Stimulated activated CD4-positive, alpha-beta T cell treated with anti-CD3 and anti-CD28 coated beads, TNF-alpha, amount 100 ng/mL, for 24 hours (primary cell): ENCODE measurements around the gene CDC16.
"Not testable (repeated sequence)": the region's sequence is repeated elsewhere in the genome, so short reads cannot be mapped to it uniquely, and the experiment has no call there.

ENCODE experiments used
- DNase-seq, 3 experiments: peaks; one replicate each; pipeline ENCODE4 v3.0.0-alpha.2; 2020; ENCODE audit warnings: low read depth in 3 of 3

The CDC16 gene, protein sequence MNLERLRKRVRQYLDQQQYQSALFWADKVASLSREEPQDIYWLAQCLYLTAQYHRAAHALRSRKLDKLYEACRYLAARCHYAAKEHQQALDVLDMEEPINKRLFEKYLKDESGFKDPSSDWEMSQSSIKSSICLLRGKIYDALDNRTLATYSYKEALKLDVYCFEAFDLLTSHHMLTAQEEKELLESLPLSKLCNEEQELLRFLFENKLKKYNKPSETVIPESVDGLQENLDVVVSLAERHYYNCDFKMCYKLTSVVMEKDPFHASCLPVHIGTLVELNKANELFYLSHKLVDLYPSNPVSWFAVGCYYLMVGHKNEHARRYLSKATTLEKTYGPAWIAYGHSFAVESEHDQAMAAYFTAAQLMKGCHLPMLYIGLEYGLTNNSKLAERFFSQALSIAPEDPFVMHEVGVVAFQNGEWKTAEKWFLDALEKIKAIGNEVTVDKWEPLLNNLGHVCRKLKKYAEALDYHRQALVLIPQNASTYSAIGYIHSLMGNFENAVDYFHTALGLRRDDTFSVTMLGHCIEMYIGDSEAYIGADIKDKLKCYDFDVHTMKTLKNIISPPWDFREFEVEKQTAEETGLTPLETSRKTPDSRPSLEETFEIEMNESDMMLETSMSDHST

DNA sequence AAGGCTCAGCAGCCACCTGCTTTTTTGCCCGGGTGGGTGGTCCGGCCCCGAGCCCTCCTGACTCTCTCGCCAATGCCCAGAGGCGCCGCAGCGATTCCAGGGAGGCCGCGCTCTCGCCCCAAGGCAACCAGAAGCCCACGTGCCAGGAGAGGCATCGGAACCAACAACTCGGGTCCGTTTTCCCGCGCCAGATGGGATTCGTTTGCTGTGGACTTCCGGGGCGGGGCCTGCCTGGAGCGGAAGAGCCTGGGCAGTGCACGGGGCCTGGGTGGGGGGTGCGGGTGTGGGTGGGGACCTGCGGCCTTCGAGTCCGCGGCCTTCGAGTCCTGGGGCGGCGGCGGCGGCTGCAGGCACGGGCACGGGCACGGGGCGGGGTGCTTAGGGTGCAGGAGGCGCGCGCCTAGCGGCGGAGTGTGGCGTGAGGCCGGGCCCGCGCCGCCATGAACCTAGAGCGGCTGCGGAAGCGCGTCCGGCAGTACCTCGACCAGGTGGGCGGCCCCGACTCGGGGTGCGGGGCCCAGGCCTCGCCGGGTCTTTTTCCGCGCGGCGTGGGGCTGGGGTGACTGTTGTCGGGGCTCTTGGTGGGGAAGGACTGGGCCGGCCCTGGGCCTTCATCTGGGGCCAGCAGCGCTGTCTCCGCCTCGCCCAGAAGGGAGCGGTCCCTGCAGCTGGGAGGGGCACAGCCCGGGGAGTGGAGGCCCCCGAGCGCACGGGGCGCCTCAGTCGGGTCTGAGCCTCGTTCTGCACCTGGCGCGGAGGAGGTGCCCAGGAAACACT lies at the start of gene CDC16:
TSS of gene CDC16 (plus strand) at position 253 of the 777 bp plus-strand sequence. CDS start at position 441, 188 bp downstream.
- DNase-seq, result peak; percentile 80 to 93 (median 85)

DNA sequence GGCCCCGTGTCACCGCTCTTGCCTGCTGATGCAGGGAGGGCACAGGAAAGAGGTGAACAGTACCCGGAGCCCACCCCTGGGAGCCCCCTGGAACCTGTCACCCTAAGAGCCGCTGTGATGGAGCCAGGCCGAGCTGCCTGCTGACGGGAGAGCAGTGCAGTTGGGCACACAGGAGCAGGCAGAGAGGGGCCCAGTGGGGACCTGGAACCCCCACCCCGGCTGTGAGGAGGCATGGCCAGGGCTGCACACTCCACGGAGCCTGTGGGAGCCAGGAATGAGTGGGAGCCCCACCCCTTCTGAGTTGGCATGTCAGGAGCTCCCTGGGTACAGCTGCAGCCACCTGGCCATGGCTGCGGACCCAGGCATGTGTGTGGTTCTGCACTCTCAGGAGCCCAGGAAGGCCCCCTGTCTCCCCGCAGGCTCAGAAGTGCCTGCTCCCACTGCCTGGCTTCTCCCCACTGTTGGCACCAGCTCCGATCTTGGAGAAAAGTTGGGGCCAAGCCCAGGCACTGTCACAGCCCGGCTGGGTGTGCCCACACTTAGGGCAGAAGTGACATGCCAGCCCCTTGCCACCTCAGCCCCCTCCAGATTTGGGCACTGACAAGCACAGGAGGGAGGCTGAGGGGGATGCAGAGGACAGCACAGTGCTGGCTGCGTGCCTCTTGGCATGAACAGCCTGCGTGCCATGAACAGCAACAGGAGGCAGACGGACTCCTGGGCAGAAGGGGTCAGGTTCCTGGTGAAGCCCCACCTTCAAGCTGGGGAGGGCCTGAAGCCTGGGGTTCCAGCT lies 49.3 kb upstream of the CDC16 start:
- no peak for DNase-seq

DNA sequence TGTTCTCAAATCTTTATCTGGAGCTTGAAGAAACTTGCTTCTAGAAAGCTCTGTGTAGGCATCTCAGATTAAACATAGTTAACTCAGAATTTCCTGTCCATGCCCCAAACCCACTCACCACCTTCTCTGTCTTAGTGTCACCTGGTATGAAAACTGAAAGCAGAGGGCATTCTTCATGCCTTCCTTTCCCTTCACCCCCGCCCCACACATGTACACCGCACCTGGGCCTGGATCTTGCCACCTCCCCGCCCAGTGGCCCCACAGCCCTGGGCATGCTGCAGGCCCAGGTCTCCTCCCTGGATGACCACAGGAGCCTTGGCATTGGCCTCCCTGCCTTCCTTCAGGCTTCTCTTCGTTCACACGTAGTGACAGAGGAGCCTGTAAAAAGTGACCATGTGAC lies 39.8 kb upstream of the CDC16 start:
- no peak for DNase-seq

DNA sequence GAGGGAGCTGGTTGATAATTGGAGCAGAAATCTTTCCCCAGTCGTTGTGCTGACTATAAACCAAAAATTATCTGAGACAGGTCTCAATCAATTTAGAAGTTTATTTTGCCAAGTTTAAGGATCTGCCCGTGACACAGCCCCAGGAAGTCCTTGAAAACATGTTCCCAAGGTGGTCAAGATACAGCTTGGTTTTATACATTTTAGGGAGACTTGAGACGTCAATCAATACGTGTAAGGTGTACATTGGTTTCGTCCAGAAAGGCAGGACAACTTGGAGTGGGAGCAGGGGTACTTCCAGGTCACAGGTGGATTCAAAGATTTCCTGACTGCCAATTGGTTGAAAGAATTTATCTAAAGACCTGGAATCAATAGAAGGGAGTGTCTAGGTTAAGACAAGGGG lies 38.1 kb upstream of the CDC16 start:
- DNase-seq, result no peak

DNA sequence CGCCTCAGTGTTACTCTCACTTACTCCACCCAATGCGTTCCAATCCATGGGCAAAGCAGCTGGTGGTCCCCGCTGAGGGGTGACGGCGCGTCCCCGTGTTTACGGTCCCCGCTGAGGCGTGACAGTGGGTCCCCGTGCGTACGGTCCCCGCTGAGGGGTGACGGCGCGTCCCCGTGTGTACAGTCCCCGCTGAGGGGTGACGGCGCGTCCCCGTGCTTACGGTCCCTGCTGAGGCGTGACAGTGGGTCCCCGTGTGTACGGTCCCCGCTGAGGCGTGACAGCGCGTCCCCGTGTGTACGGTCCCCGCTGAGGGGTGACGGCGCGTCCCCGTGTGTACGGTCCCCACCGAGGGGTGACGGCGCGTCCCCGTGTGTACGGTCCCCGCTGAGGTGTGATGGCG lies 36.1 kb upstream of the CDC16 start:
- DNase-seq, result no peak

DNA sequence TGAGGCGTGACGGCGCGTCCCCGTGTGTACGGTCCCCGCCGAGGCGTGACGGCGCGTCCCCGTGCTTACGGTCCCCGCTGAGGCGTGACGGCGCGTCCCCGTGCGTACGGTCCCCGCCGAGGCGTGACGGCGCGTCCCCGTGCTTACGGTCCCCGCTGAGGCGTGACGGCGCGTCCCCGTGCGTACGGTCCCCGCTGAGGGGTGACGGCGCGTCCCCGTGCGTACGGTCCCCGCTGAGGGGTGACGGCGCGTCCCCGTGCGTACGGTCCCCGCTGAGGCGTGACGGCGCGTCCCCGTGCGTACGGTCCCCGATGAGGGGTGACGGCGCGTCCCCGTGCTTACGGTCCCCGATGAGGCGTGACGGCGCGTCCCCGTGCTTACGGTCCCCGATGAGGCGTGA lies 35.2 kb upstream of the CDC16 start:
- not testable (repeated sequence) for DNase-seq

DNA sequence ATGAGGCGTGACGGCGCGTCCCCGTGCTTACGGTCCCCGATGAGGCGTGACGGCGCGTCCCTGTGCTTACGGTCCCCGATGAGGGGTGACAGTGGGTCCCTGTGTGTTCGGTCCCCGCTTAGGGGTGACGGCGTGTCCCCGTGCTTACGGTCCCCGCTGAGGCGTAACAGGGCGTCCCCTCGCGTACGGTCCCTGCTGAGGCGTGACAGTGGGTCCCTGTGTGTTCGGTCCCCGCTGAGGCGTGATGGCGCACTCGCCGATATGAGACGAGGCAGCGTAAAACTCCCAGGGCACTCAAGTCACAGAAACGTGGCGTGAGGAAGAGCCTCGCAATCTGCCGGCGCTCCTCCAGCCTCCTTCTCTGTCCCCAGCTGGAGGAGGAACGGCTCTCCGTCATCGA lies 34.7 kb upstream of the CDC16 start:
- DNase-seq, result no peak

DNA sequence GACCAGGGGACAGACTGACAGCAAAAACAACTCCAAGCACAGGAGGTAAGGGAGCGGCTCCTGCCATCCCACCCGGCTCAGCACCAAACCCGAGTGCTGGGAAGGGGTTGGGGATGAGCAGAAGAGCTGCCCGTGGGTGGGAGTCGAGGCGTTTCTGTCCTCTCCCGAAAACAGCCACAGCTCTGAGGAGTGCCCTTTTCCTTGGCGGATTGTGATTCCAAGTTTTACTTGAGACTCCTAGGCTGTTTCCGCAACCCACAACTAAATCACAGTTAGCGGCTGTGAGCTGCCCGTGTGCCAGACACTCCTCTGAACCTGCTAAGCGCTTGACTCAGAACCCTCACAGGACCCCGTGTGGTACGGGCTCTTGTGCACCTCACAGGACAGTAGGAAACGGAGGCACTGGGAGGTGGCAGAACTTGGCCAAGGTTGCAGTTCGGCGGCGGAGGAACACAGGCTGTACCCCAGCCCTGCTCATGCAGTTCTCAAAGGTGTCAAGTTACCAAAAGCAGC lies 34.2 kb upstream of the CDC16 start:
- DNase-seq, result no peak

DNA sequence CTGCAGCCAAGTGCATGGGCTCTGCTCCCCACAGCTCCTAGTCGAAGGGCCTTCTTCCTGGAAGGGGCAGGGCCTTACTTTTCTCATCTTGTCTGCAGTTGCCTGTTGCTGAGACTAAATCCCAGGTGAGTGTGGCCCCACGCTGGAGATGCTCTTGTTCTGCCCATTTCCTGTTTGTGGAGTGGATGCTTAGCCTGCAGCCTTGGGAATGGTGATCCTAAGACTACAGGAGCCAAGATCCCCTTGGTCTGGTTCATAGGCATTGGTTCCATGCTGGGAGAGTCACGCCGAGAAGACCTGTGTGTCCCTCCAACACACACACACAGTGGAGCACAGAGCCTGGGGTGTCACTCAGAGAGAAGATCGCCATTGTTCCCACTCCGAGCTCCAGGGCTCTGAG lies 32.1 kb upstream of the CDC16 start:
- no peak for DNase-seq

DNA sequence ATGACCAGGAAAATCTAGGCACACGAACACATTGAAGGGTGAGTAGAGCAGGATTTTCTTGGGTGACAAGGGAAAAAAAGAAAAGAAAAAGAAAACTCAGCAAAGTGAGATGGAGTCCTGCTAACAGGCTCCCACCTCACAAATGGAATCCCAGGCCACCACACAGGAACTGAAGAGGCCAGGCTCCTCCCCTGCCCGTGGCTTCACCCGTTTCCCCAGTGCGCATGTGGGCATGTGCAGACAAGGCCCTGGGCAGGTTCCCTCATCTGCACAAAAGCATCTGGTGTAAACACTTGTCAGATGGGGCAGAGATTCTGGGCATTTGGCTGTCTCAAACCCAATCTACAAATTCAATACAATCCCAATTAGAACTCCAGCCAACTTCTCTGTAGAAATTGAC lies 31.2 kb upstream of the CDC16 start:
- peak in 1 of 3 experiments; percentile 27 for DNase-seq

DNA sequence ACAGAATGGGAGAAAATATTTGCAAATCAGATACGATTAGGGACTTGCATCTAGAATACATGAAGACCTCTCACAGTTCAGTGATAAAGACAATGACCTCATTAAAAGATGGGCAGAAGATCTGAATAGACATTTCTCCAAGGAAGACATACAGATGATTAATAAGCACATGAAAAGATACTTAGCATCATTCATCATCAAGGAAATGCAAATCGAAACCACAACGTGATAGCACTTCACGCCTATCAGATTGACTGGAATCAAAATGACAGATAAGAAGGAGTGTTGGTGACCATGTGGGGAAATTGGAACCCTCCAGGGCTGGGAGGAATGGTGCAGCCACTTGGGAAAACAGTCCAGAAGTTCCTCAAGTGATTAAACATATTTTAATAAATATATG lies 29.8 kb upstream of the CDC16 start:
- DNase-seq, result no peak

DNA sequence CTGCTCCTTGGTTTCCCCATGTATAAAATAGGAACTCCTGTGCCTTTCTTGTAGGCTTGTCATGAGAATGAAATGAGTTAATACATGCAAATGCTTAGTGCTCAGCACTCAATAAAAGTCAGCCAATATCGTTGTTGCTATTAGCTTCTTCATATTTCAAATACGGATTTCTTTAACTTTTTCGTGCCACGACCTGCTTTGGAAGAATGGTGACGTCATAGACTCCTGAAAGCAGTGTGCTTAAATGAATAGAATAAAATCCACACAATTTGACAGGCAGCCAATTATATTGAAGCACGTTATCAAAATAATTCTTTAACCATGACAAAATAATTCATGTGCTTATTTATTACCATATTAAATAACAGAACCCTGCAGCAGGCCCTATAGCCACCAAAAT lies 26.6 kb upstream of the CDC16 start:
- DNase-seq, result no peak

DNA sequence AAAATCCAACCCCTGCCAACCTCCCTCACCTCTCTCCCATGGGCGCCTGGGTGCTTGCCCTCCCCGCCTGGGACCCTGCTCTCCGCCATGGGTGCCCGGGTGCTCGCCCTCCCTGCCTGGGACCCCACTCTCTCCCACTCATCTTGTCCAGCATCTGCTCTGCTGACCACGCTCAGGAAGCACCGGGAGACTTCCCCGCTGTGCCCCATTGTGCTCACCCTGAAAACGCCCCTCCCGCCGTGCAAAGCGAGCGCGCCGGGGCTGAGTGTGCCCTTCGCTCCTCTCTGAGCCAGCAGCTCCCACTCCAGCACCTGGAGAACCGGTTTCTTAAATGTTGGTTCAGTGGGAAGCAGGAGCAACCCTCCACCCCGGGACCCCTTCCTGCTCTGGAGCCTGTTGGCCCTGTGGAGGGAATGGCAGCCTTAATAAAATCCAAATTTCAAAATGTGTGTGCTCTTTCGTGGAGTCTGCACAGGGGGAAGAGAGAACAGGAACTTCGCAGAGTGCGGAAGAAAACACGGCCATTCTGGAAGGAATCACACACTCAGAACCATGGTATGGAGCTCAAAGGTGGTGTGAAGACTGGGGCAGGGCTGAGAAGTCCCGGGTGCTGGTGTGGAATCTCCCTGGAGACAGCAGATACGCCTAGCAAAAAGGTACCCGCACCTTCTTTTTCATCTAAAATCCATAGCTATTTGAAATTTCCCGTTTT lies 23.1 kb upstream of the CDC16 start:
- no peak for DNase-seq

DNA sequence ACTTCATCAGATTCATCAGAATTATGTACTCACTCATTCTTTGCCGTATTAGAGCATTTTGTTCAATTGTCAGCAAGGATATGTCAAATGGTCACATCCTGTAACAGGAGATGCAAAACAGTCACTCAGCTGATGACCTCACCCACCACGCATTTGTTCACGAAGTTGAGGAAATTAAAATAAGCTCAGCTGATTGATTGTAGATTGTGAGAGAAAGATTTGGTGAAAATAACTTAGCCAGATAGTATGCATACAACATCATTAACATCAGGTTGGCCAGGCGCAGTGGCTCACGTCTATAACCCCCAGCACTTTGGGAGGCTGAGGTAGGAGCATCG lies 22.6 kb upstream of the CDC16 start:
- no peak for DNase-seq

DNA sequence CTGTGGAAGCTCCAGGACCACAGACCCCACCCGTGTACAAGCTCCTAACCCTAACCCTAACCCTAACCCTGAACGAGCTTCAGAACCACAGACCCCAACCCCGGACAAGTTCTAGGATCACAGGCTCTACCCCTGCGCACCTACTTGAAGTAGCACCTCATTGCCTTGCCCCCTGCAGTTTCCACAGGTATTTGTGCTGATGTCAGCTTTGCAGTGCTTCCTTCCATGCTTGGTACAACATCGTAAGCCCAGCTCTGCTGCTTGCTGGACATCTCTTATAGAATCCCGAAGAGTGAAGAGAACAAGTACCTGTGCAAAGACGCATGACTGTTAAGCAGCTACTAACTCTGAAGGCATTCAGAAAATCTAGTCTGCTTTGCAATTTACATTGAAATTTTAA lies 20.7 kb upstream of the CDC16 start:
- no peak for DNase-seq

DNA sequence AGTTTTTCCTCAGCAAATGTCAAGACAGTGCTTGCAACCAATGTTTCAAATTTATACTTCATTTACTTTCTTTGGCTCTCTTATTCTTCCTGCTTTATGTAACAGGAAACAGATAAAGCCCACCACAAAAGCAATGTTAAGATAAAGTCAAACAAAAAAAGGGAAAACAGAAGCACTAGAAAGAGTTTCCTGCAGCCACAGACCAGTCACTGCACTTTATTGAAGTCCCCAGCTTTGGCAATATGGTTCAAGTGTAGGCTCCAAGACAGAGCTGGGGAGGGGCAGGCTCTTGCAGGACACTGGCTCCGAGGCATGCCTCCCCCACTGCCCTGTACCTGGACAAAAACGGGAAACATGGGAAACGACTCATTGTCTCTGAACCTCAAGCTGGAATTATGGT lies 15.3 kb upstream of the CDC16 start:
- DNase-seq, result no peak

DNA sequence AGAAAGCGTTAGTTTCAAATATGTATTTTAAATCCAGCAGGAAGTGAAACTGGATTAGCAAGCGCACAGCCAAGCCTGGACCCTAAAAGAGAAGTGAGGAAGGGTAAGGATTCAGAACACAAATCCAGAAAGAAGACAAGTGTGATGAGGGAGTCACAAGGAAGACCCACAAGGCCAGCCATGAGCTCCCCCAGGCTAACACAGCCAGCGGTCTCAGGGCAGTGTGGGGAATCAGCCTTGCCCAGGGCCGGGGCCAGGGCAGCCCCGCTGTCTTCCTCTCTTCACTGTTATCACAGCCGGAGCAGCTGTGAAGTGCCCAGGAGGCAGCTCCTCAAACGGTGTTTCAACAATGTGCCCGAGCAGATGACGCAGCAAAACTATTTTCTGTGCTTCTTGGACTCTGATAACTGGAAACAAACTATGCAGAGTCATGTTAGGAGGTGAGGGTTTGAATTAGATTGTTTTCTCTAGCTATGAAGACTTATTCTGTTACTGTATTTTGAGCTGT lies 12.2 kb upstream of the CDC16 start:
- DNase-seq, result no peak

DNA sequence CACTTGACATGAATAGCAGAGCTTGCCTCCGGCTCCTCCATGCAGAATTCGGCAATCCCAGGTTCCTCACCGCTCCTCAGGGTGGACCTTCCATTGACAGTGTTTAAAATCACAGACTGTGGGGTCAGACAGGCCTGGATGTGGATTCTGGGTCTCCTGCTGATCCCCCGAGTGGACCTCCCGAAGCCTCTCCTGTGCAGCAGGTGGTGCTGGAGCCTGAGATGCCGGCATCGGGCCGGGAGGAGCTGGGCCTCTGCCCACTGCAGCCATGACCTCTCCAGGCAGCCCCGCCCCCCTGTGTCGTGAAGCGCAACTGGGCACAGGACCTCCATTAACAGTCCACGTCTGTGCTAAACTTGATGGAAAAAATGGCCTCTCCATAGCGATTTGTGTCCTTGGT lies 10.5 kb upstream of the CDC16 start:
- no peak for DNase-seq

DNA sequence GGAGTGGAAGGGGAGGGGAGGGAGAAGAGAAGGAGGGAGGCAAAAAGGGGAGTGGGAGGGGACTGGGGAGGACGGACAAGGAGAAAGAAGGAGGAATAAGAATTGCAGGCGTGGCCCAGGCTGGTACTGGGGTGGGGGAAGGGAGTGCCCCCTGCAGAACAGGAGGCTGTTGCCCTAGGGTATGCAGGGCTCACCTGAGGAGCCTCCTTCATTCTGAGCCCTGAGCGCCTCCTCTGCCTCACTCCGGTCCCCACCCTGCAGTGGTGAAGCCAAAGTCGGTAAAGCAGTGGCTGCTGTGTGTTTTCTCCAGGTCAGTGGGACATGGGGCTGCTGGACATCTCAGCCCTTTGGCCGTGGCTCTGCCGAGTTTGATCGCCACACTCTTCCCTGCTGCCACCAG lies 9.1 kb upstream of the CDC16 start:
- DNase-seq, result no peak

DNA sequence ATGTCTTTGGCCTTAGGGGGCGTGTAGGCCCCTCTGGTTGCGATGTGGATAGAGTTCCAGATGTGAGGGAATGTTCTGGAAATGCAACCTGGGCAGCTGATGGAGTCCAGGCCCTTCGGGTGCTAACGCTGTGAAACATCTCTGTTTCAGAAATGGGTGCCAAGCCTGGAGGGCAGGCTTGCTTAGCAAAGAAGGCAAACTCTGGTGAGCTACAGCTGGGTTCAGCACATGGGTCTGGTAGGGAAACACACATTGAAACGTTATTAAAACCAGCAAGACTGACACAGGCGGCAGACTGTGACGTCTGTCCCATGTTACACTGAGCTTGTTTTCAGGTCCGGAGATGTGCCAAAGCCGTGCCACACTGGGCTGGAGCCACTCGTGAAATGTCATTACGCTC lies 8.6 kb upstream of the CDC16 start:
- no peak for DNase-seq
